Adrenal gland (tissue), 19 donors: ENCODE results near the gene NOC3L. TPM values are rescaled to one million over a fixed set of nuclear protein-coding genes. Genes with fewer than 3 reads are reported as not detected.

Source experiments
- DNase-seq, 7 donors: peaks; one replicate each; pipeline ENCODE4 v3.0.0-alpha.2; 2019 to 2020
- H3K27ac ChIP-seq, 5 donors: fragments of 200-600 bp; sonication (generic) in 4 of 5; 1 replicate in 3 of 5; 2 replicates in 2 of 5; pipeline versions ENCODE4 v1.5.1 to v1.8.0; 2016 to 2020; ENCODE audit warnings: mild to moderate bottlenecking in 1 of 5
- H3K27me3 ChIP-seq: fragments of 200-600 bp; 2 replicates; pipeline ENCODE4 v1.8.0; 2021
- H3K36me3 ChIP-seq, 2 donors: fragments of 200-600 bp; replicated peaks in 1 of 2; 1 replicate in 1 of 2; 2 replicates in 1 of 2; pipeline versions ENCODE4 v1.5.1 to v1.8.0; 2018 to 2022
- H3K4me1 ChIP-seq, 2 donors: fragments of 200-600 bp; replicated peaks in 1 of 2; 1 replicate in 1 of 2; 2 replicates in 1 of 2; pipeline versions ENCODE4 v1.5.1 to v1.8.0; 2018 to 2021
- H3K4me3 ChIP-seq, 4 donors: fragments of 200-600 bp; sonication (generic) in 3 of 4; one replicate each; pipeline ENCODE4 v1.5.1; 2016 to 2018
- H3K9me3 ChIP-seq, 3 donors: fragments of 200-600 bp; sonication (generic) in 1 of 3; replicated peaks in 1 of 3; 1 replicate in 2 of 3; 2 replicates in 1 of 3; pipeline versions ENCODE4 v1.5.1 to v1.8.0; 2016 to 2021
- CTCF ChIP-seq, 6 experiments: fragments of 450-650 bp in 4 of 6; fragments of 200-600 bp in 2 of 6; sonication (generic) in 1 of 6; IDR thresholded peaks; 1 replicate in 5 of 6; 2 replicates in 1 of 6; pipeline versions ENCODE4 v1.5.1 to v1.8.0; 2016 to 2021; ENCODE audit warnings: antibody characterized with exemption in 6 of 6, mild to moderate bottlenecking in 2 of 6, moderate library complexity in 1 of 6
- POLR2A ChIP-seq, 2 donors: fragments of 450-650 bp; IDR thresholded peaks; one replicate each; pipeline ENCODE4 v1.6.1; 2017; ENCODE audit warnings: antibody characterized with exemption in 2 of 2, mild to moderate bottlenecking in 2 of 2, moderate library complexity in 1 of 2
- WGBS, 4 donors: extraction: QIAGEN DNeasy Blood & Tissue Kit in 2 of 4; methylation state at CpG; one replicate each; pipeline versions ENCODE4 v1.1.5 to v1.1.7; 2013 to 2017; 5-methylcytosine and 5-hydroxymethylcytosine counted together
- intact Hi-C, 2 donors: fragments of 100-400 bp; cut with DNase I; formaldehyde crosslinking; loops; one replicate each; pipeline versions ENCODE4 v1.14.1 to v1.15.0; 2022 to 2023
- long read RNA-seq, 10 donors: library from polyadenylated mRNA in 3 of 10; unstranded in 2 of 10; stranded (forward) in 1 of 10; transcript quantifications; one replicate each; pipeline ENCODE4 v2.0.0 and lab custom pipeline, GENCODE V29; 2021 to 2026
- polyA plus RNA-seq, 3 donors: library from polyadenylated mRNA; stranded (reverse); fragments of 200-250 nt in 2 of 3; fragments of 350-450 nt in 1 of 3; fragmentation: Illumina TruSeq in 1 of 3; extraction: RNeasy Lipid Tissue Mini Kit (QIAGEN cat#74804) in 1 of 3; gene quantifications; one replicate each; pipeline ENCODE4 v1.2.3, GENCODE V29; 2013 to 2014
- total RNA-seq, 9 donors: library from RNA; depleted of rRNA in 4 of 9; stranded (reverse); fragments of >200 nt in 4 of 9; fragments of 120-200 nt in 1 of 9; fragmentation: NEBNext Ultra II Directional in 1 of 9; extraction: Animal tissue kit (Norgen Biotek cat#: 25700) in 1 of 9; gene quantifications; one replicate each; pipeline versions ENCODE4 v1.1.0 to v1.2.4, GENCODE V29; 2013 to 2023
- donor health status: healthy with polysubstance abuse.
- donor health status: Bipolar disorder and iron deficiency.
- donor health status: DM: yes; HTN: yes; CAD: no.
- donor health status: DM: no; HTN: no; CAD: no.
- donor health status: DM: no; HTN: no; CAD: no.
- donor health status: DM: yes; HTN: yes; CAD: no.

The NOC3L gene
- total RNA-seq (10 to 100 TPM in 8 of 9 donors, 1 to 10 TPM in 1; 7.4 to 30.2 (median 18.9) TPM), polyA plus RNA-seq (10 to 100 TPM in 1 of 3 donors, 1 to 10 TPM in 2; 6.2 to 29.4 (median 7.1) TPM)
- long read RNA-seq, donor 1, partial matches to known transcripts: 0 of 2 reads
- long read RNA-seq, donor 1, other reads (novel, unspliced or antisense): 0 of 2 reads
- long read RNA-seq, donor 2, partial matches to known transcripts: 5 of 5 reads
- long read RNA-seq, donor 2, other reads (novel, unspliced or antisense): 0 of 5 reads
- long read RNA-seq, donor 3, partial matches to known transcripts: 0 of 2 reads
- long read RNA-seq, donor 3, other reads (novel, unspliced or antisense): 0 of 2 reads
- long read RNA-seq, donor 4, partial matches to known transcripts: 11 of 12 reads
- long read RNA-seq, donor 4, other reads (novel, unspliced or antisense): 1 of 12 reads
- long read RNA-seq, donor 5, transcript NOC3L-201 (21 exons, 3,455 nt): major isoform, 24 of 27 reads
- long read RNA-seq, donor 5, partial matches to known transcripts: 2 of 27 reads
- long read RNA-seq, donor 5, other reads (novel, unspliced or antisense): 1 of 27 reads
- long read RNA-seq, donor 6, partial matches to known transcripts: 15 of 15 reads
- long read RNA-seq, donor 6, other reads (novel, unspliced or antisense): 0 of 15 reads
- long read RNA-seq, donor 7, partial matches to known transcripts: 0 of 1 reads
- long read RNA-seq, donor 7, other reads (novel, unspliced or antisense): 0 of 1 reads
- long read RNA-seq, donor 8, transcript NOC3L-201 (21 exons, 3,455 nt): major isoform, 5 of 10 reads
- long read RNA-seq, donor 8, partial matches to known transcripts: 5 of 10 reads
- long read RNA-seq, donor 8, other reads (novel, unspliced or antisense): 0 of 10 reads
- long read RNA-seq, donor 9, partial matches to known transcripts: 5 of 5 reads
- long read RNA-seq, donor 9, other reads (novel, unspliced or antisense): 0 of 5 reads
- long read RNA-seq, donor 10: 0 reads

GRCh38 chr10:94362360-94363250 is at the start of gene NOC3L:
Gene NOC3L, minus strand, starts transcription at chr10:94362939. Its CDS starts 101 bp downstream, at chr10:94362838.
- no peaks in the 10 kb centered on the region for H3K27me3 ChIP-seq
- 0% methylated on average over 26 to 55 of the region's 55 CpGs for WGBS, 4 donors
- H3K27ac ChIP-seq: peak within 1 kb of the TSS in 4 of 5 donors; percentile 54 to 89 (median 76)
- TF ChIP-seq POLR2A (IDR thresholded peaks at IDR 0.05) (peak in 1 of 2 donors; percentile 65), CTCF (IDR thresholded peaks at IDR 0.05) (peak; percentile 59 to 88 (median 77))
- DNase-seq: peak; percentile 95 to 97 (median 96)
- H3K4me1 ChIP-seq: peaks cover 15 to 25% of the 10 kb centered on the region in 2 donors
- no peaks in the 10 kb centered on the region for H3K9me3 ChIP-seq
- peaks cover 0 to 4% of the 10 kb centered on the region in 2 donors for H3K36me3 ChIP-seq
- peak within 1 kb of the TSS; percentile 1 to 87 (median 40) for H3K4me3 ChIP-seq
- intact Hi-C loops: loop anchor here in 1 of 2 donors (10.0 kb wide), 1 partner anchor 82 kb away; no protein-coding TSS in a partner anchor

- Histone ChIP-seq H3K4me3 (no peak overlapping the region), H3K36me3 (no peaks in the 10 kb centered on the region), H3K9me3 (no peaks in the 10 kb centered on the region), H3K4me1 (peaks cover 10 to 32% of the 10 kb centered on the region in 2 donors), H3K27ac (no peak overlapping the region), H3K27me3 (no peaks in the 10 kb centered on the region)
- DNase-seq: no peak
- 68 to 78% (median 75%) methylated on average over 3 of the region's 3 CpGs for WGBS, 4 donors
- intact Hi-C loops: no loop called here
- no peak for TF ChIP-seq POLR2A (IDR thresholded peaks at IDR 0.05)
- TF ChIP-seq CTCF (IDR thresholded peaks at IDR 0.05): no peak
Measured at GRCh38 chr10:94412449-94412848, 49.7 kb upstream of the NOC3L start.

- DNase-seq: no peak
- WGBS, 4 donors: 94 to 97% (median 95%) methylated on average over 3 of the region's 3 CpGs
- H3K27ac ChIP-seq: no peak overlapping the region
- no peak overlapping the region for H3K4me3 ChIP-seq
- H3K36me3 ChIP-seq: no peaks in the 10 kb centered on the region
- H3K4me1 ChIP-seq: peaks cover 11 to 39% of the 10 kb centered on the region in 2 donors
- intact Hi-C loops: no loop called here
- H3K9me3 ChIP-seq: no peaks in the 10 kb centered on the region
- TF ChIP-seq POLR2A (IDR thresholded peaks at IDR 0.05) (no peak), CTCF (IDR thresholded peaks at IDR 0.05) (no peak)
- no peaks in the 10 kb centered on the region for H3K27me3 ChIP-seq
Measured at GRCh38 chr10:94411304-94411703, 48.6 kb upstream of the NOC3L start.
